HG02678 (cell line): ENCODE measurements around the gene STARD9.

Experiments used
- ATAC-seq: cut with Tn5 transposase; IDR thresholded peaks from one replicate; pipeline ENCODE4 v1.9.1; 2021; ENCODE audit warnings: mild to moderate bottlenecking, moderate library complexity; ENCODE audit not compliant: unreplicated experiment

Gene STARD9

GRCh38 chr15:42692536-42692935 is 117.1 kb downstream of the STARD9 start:
- no peak for ATAC-seq

GRCh38 chr15:42692997-42693396 is 117.6 kb downstream of the STARD9 start:
- no peak for ATAC-seq

GRCh38 chr15:42693496-42693895 is 118.1 kb downstream of the STARD9 start:
- ATAC-seq: no peak

- no peak for ATAC-seq
Observed at GRCh38 chr15:42693942-42694341, 118.5 kb downstream of the STARD9 start.

- no peak for ATAC-seq
Observed at GRCh38 chr15:42694398-42694797, 119.0 kb downstream of the STARD9 start.

- ATAC-seq: no peak
Observed at GRCh38 chr15:42695527-42696071, 120.2 kb downstream of the STARD9 start.

- ATAC-seq: no peak
Observed at GRCh38 chr15:42696626-42697025, 121.2 kb downstream of the STARD9 start.

GRCh38 chr15:42704492-42704926 is 129.1 kb downstream of the STARD9 start:
- ATAC-seq: peak; percentile 54

GRCh38 chr15:42705336-42705735 is 129.9 kb downstream of the STARD9 start:
- ATAC-seq: no peak

- no peak for ATAC-seq
Observed at GRCh38 chr15:42707068-42707467, 131.7 kb downstream of the STARD9 start.

- no peak for ATAC-seq
Observed at GRCh38 chr15:42707873-42708544, 132.6 kb downstream of the STARD9 start.

GRCh38 chr15:42710662-42711061 is 135.3 kb downstream of the STARD9 start:
- ATAC-seq: no peak

GRCh38 chr15:42711746-42712145 is 136.3 kb downstream of the STARD9 start:
- no peak for ATAC-seq

GRCh38 chr15:42712584-42712983 is 137.2 kb downstream of the STARD9 start:
- no peak for ATAC-seq

GRCh38 chr15:42716125-42716524 is 140.7 kb downstream of the STARD9 start:
- ATAC-seq: no peak

GRCh38 chr15:42716626-42717025 is 141.2 kb downstream of the STARD9 start:
- ATAC-seq: no peak

- ATAC-seq: no peak
Observed at GRCh38 chr15:42719043-42719442, 143.6 kb downstream of the STARD9 start.

GRCh38 chr15:42720071-42720470 is 144.7 kb downstream of the STARD9 start:
- ATAC-seq: no peak

- no peak for ATAC-seq
Observed at GRCh38 chr15:42721016-42721415, 145.6 kb downstream of the STARD9 start.

- no peak for ATAC-seq
Observed at GRCh38 chr15:42721916-42722315, 146.5 kb downstream of the STARD9 start.

GRCh38 chr15:42723068-42723467 is 147.7 kb downstream of the STARD9 start:
- no peak for ATAC-seq

- no peak for ATAC-seq
Observed at GRCh38 chr15:42724276-42724675, 148.9 kb downstream of the STARD9 start.
